Trophoblast cell (in vitro differentiated cells and primary cell): Measurements from ENCODE around the gene RAB6C.
A peak's percentile ranks its signal among the peaks of the same experiment; 100 is the strongest.
"Not testable (repeated sequence)": the region's sequence is repeated elsewhere in the genome, so short reads cannot be mapped to it uniquely, and the experiment has no call there.

Experiments used
- DNase-seq, 2 donors: peaks; one replicate each; pipeline ENCODE4 v3.0.0-alpha.2; 2016
- H2AFZ ChIP-seq: 2 replicates; pipeline ENCODE4 v1.6.1; 2013; ENCODE audit warnings: low read length, moderate library complexity, mild to moderate bottlenecking; ENCODE audit not compliant: insufficient read depth, poor library complexity
- H2AK5ac ChIP-seq: 2 replicates; pipeline ENCODE4 v1.6.1; 2013; ENCODE audit warnings: mild to moderate bottlenecking, low read length
- H2BK120ac ChIP-seq: 2 replicates; pipeline ENCODE4 v1.6.1; 2013; ENCODE audit warnings: low read length, mild to moderate bottlenecking, moderate library complexity; ENCODE audit not compliant: insufficient read depth, poor library complexity
- H2BK12ac ChIP-seq: 2 replicates; pipeline ENCODE4 v1.6.1; 2013; ENCODE audit warnings: mild to moderate bottlenecking, low read length, moderate library complexity
- H2BK5ac ChIP-seq: 2 replicates; pipeline ENCODE4 v1.6.1; 2013; ENCODE audit warnings: low read length, low read depth, moderate library complexity, mild to moderate bottlenecking; ENCODE audit not compliant: poor library complexity
- H3K14ac ChIP-seq: 2 replicates; pipeline ENCODE4 v1.6.1; 2013; ENCODE audit warnings: mild to moderate bottlenecking, low read length
- H3K18ac ChIP-seq: 2 replicates; pipeline ENCODE4 v1.6.1; 2013; ENCODE audit warnings: mild to moderate bottlenecking, low read length
- H3K23ac ChIP-seq: 2 replicates; pipeline ENCODE4 v1.6.1; 2013; ENCODE audit warnings: low read length
- H3K27ac ChIP-seq: 2 replicates; pipeline ENCODE4 v1.5.1; 2013; ENCODE audit warnings: low read depth, mild to moderate bottlenecking, inconsistent platforms, low read length, moderate library complexity
- H3K27me3 ChIP-seq: 2 replicates; pipeline ENCODE4 v1.6.1; 2013; ENCODE audit warnings: inconsistent platforms, mild to moderate bottlenecking, low read length, moderate library complexity; ENCODE audit not compliant: insufficient read depth
- H3K36me3 ChIP-seq, 2 experiments: 1 replicate in 1 of 2; 2 replicates in 1 of 2; pipeline ENCODE4 v1.6.1; 2013; ENCODE audit warnings: low read length in 2 of 2, mild to moderate bottlenecking in 2 of 2, moderate library complexity in 1 of 2; ENCODE audit not compliant: insufficient read depth in 2 of 2, control insufficient read depth in 1 of 2
- H3K4ac ChIP-seq: 2 replicates; pipeline ENCODE4 v1.6.1; 2013; ENCODE audit warnings: low read depth, mild to moderate bottlenecking, low read length, moderate library complexity
- H3K4me1 ChIP-seq, 2 experiments: 1 replicate in 1 of 2; 2 replicates in 1 of 2; pipeline ENCODE4 v1.6.1; 2013; ENCODE audit warnings: low read length in 2 of 2, mild to moderate bottlenecking in 2 of 2, moderate library complexity in 1 of 2; ENCODE audit not compliant: insufficient read depth in 2 of 2, control insufficient read depth in 1 of 2
- H3K4me2 ChIP-seq: 2 replicates; pipeline ENCODE4 v1.6.1; 2013; ENCODE audit warnings: inconsistent platforms, mild to moderate bottlenecking, low read length, moderate library complexity
- H3K4me3 ChIP-seq: 2 replicates; pipeline ENCODE4 v1.5.1; 2013; ENCODE audit warnings: mild to moderate bottlenecking, low read depth, low read length, inconsistent platforms
- H3K79me1 ChIP-seq: one replicate; pipeline ENCODE4 v1.6.1; 2013; ENCODE audit warnings: low read length
- H3K79me2 ChIP-seq: 2 replicates; pipeline ENCODE4 v1.6.1; 2013; ENCODE audit warnings: low read length, mild to moderate bottlenecking; ENCODE audit not compliant: control insufficient read depth, insufficient read depth, poor library complexity
- H3K9ac ChIP-seq: 2 replicates; pipeline ENCODE4 v1.6.1; 2013; ENCODE audit warnings: mild to moderate bottlenecking, low read length
- H3K9me3 ChIP-seq: 2 replicates; pipeline ENCODE4 v1.6.1; 2013; ENCODE audit warnings: low read depth, mild to moderate bottlenecking, control low read depth, inconsistent platforms, low read length; ENCODE audit not compliant: insufficient read depth
- H4K12ac ChIP-seq: 2 replicates; pipeline ENCODE4 v1.6.1; 2013; ENCODE audit warnings: low read depth, mild to moderate bottlenecking, low read length, moderate library complexity
- H4K8ac ChIP-seq: 2 replicates; pipeline ENCODE4 v1.6.1; 2013; ENCODE audit warnings: low read depth, mild to moderate bottlenecking, low read length, moderate library complexity
- H4K91ac ChIP-seq: one replicate; pipeline ENCODE4 v1.6.1; 2013; ENCODE audit warnings: low read depth, mild to moderate bottlenecking, low read length, moderate library complexity
- WGBS: extraction: QIAGEN DNeasy Blood & Tissue Kit; methylation state at CpG from one replicate; pipeline ENCODE4 v1.1.7; 2013; ENCODE audit warnings: missing lambda C conversion rate; ENCODE audit not compliant: insufficient read length, insufficient coverage; ENCODE audit errors: extremely low coverage; 5-methylcytosine and 5-hydroxymethylcytosine counted together

RAB6C gene

DNA sequence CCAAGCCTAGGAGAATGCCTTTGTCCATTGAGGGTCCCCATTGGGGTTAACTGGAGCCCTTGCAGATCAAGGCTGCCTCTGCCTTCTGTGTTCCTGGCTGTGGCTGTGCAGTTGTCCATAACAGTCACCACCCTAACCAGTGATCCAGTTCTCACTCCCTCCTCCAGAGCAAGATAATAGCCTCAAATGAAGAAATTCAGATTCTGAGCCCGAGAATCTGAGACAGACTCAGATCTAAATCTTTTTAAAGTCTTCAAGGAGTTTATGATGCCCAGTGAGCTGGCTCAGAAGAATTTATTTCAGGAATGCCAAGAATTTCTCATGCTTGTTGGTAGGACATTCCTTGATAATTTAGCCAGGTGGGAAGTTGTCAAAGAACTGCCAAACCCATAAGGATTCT lies 44.3 kb upstream of the RAB6C start:
- Histone ChIP-seq H2AFZ (no peak overlapping the region), H4K8ac (peak overlapping the region; percentile 29), H3K27ac (peak overlapping the region; percentile 79), H3K4ac (no peak overlapping the region), H2BK12ac (peak overlapping the region; percentile 50), H2BK5ac (peak overlapping the region; percentile 73), H3K27me3 (no peaks in the 10 kb centered on the region), H3K4me1 (peaks cover 16 to 18% of the 10 kb centered on the region in 2 experiments), H3K4me3 (no peak overlapping the region), H4K12ac (no peak overlapping the region), H3K36me3 (no peaks in the 10 kb centered on the region), H3K9ac (no peak overlapping the region), H3K79me1 (peaks cover 16% of the 10 kb centered on the region), H3K14ac (peak overlapping the region; percentile 44), H3K18ac (no peak overlapping the region), H3K79me2 (peaks cover 2% of the 10 kb centered on the region), H2BK120ac (peak overlapping the region; percentile 53), H4K91ac (peak overlapping the region; percentile 83), H3K23ac (no peak overlapping the region), H2AK5ac (no peak overlapping the region), H3K4me2 (peak overlapping the region; percentile 43), H3K9me3 (no peaks in the 10 kb centered on the region)
- no CpG with 5 or more reads among the region's 1 CpG for WGBS
- peak; percentile 30 to 73 for DNase-seq

DNA sequence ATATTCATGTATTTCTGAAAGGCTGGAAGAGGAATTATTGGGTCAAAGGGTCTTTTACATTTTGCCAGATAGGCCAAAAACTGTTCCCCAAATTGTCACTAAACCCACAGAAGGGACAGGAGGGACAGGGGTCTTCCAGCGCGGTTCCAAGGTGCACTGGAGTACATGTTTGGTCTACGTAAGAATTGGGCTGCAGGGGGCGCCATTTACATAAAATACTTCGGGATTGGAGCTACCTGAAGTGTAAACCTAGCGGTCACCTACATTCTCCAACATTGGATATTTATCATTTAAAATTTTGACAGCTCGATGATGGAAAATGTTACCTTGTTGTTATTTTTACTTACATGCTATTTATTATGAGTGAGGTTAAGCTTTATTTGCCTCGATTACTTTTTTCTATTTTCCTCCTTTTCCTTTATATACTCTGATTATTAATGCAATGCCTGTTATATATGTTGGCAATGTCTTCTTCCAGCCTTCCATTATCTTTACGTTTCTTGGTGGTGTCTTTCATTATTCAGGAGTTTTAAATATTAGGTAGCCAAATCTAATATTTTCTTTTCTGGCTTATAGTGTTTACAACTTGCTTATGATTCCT lies 43.0 kb upstream of the RAB6C start:
- no peak overlapping the region for H3K23ac ChIP-seq
- H3K4ac ChIP-seq = no peak overlapping the region
- no peak overlapping the region for H2BK12ac ChIP-seq
- no peak overlapping the region for H3K14ac ChIP-seq
- WGBS = no CpG with 5 or more reads among the region's 9 CpGs
- H3K79me2 ChIP-seq = peaks cover 2% of the 10 kb centered on the region
- H3K79me1 ChIP-seq = peaks cover 13% of the 10 kb centered on the region
- H3K4me3 ChIP-seq = no peak overlapping the region
- no peak overlapping the region for H2AK5ac ChIP-seq
- no peak overlapping the region for H4K91ac ChIP-seq
- no peaks in the 10 kb centered on the region for H3K9me3 ChIP-seq
- DNase-seq = peak; percentile 72 to 86
- H2BK120ac ChIP-seq = no peak overlapping the region
- no peaks in the 10 kb centered on the region for H3K27me3 ChIP-seq
- H3K36me3 ChIP-seq = no peaks in the 10 kb centered on the region
- no peak overlapping the region for H3K27ac ChIP-seq
- no peak overlapping the region for H3K4me2 ChIP-seq
- no peak overlapping the region for H2BK5ac ChIP-seq
- H3K18ac ChIP-seq = no peak overlapping the region
- H3K4me1 ChIP-seq = peaks cover 15 to 16% of the 10 kb centered on the region in 2 experiments
- H4K8ac ChIP-seq = no peak overlapping the region
- no peak overlapping the region for H3K9ac ChIP-seq
- no peak overlapping the region for H2AFZ ChIP-seq
- H4K12ac ChIP-seq = no peak overlapping the region

DNA sequence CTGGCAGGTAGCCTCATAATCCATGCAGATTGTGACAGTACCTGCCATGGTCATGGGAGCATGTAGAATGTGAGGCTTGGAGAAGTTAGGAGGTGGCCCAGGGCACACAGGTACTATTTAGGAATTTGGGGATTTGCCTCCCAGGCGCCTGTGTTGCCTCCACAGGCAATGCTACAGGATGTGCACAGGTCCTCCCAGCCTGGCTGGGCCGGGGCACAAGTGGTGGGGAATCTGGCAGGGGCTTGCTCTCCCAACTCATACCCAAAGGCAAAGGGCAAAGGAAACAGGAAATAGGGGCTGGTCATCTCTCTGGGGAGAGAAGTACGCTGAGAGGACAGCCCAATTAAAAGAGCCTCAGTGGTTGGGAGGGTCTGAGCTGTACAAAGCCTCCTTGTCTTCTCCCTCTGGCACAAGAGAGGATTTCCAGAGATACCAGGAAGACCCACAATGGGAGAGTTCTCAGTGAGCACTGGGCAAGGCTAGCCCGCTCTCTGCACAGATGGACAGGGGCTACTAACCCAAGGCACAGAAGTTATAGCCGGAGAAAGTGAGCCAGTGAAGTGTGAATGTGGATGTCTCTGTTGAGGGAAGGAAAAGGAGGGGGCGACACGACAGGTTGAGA lies 40.5 kb upstream of the RAB6C start:
- not testable (repeated sequence) for DNase-seq, H3K23ac ChIP-seq
- no CpG with 5 or more reads among the region's 7 CpGs for WGBS

DNA sequence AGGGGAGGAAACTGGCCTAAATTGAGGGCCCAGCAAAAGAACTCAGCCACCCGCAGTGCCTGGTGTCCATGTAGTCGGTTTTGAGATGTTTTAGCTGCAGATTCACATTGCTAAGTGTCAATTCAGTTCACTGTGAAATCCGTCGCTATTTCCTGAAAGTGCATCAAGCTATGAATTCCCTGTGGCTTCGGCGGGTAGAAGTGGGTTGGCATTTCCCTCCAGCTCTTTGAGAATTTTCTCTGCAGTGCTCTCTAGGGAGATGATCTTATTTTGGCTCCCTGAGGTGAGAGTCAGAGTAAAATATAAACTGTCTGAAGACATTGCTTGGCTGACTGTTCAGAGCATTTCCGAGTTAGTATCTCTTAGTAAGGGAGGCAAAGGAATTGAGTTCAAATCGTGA lies 36.0 kb upstream of the RAB6C start:
- peak in 1 of 2 donors; percentile 41 for DNase-seq
- H3K18ac ChIP-seq, H3K27ac ChIP-seq, H3K4me1 ChIP-seq, H3K9me3 ChIP-seq, H3K4me2 ChIP-seq, H2BK12ac ChIP-seq, H4K91ac ChIP-seq, H3K4me3 ChIP-seq, H4K12ac ChIP-seq, H3K14ac ChIP-seq, H2BK120ac ChIP-seq, H2AFZ ChIP-seq, H3K79me2 ChIP-seq, H3K79me1 ChIP-seq, H3K4ac ChIP-seq, H3K27me3 ChIP-seq, H2AK5ac ChIP-seq, H3K36me3 ChIP-seq, H4K8ac ChIP-seq, H3K23ac ChIP-seq, H2BK5ac ChIP-seq, H3K9ac ChIP-seq: not testable (repeated sequence)
- no CpG with 5 or more reads among the region's 8 CpGs for WGBS

More for the DNA sequence above, 40.5 kb upstream of the RAB6C start:
- not testable (repeated sequence) for H3K9me3 ChIP-seq, H3K27me3 ChIP-seq, H2AFZ ChIP-seq, H2BK5ac ChIP-seq, H3K4ac ChIP-seq, H2BK12ac ChIP-seq, H3K4me1 ChIP-seq, H3K79me2 ChIP-seq, H4K12ac ChIP-seq, H4K8ac ChIP-seq, H3K4me3 ChIP-seq, H3K36me3 ChIP-seq, H3K14ac ChIP-seq, H3K27ac ChIP-seq, H3K79me1 ChIP-seq, H4K91ac ChIP-seq, H3K9ac ChIP-seq, H3K18ac ChIP-seq, H2AK5ac ChIP-seq, H3K4me2 ChIP-seq
- peak overlapping the region; percentile 17 for H2BK120ac ChIP-seq
